CD4-positive, CD25-positive, alpha-beta regulatory T cell (primary cell): ENCODE data around the gene SAT2. TPM values are rescaled to one million over a fixed set of nuclear protein-coding genes. Genes with fewer than 3 reads are reported as not detected.
A peak's percentile ranks its signal among the peaks of the same experiment; 100 is the strongest.

Source experiments
- ATAC-seq, 2 donors: fragments of 150-1000 bp; cut with Tn5 transposase; one replicate each; pipeline ENCODE4 v1.10.0; 2021; ENCODE audit warnings: low read depth in 2 of 2, moderate number of reproducible peaks in 2 of 2, moderate library complexity in 1 of 2
- DNase-seq, 3 donors: peaks; one replicate each; pipeline versions ENCODE4 v3.0.0 to v3.0.0-alpha.2; 2012 to 2022; ENCODE audit warnings: mixed read lengths in 1 of 3
- H3K27ac ChIP-seq: one replicate; pipeline ENCODE4 v1.7.0; 2013; ENCODE audit warnings: mild to moderate bottlenecking, low read length; ENCODE audit not compliant: insufficient read depth, poor library complexity, severe bottlenecking
- H3K27me3 ChIP-seq: one replicate; pipeline ENCODE4 v1.7.0; 2013; ENCODE audit warnings: low read length; ENCODE audit not compliant: control insufficient read depth, insufficient read depth
- H3K36me3 ChIP-seq: one replicate; pipeline ENCODE4 v1.7.0; 2013; ENCODE audit warnings: mild to moderate bottlenecking, low read length, moderate library complexity; ENCODE audit not compliant: control insufficient read depth, insufficient read depth
- H3K4me1 ChIP-seq: 2 replicates; pipeline ENCODE4 v1.7.0; 2013; ENCODE audit warnings: mild to moderate bottlenecking, low read length; ENCODE audit not compliant: insufficient read depth, control insufficient read depth, poor library complexity, severe bottlenecking
- H3K4me3 ChIP-seq: one replicate; pipeline ENCODE4 v1.7.0; 2013; ENCODE audit warnings: low read depth, mild to moderate bottlenecking, low read length, moderate library complexity
- H3K9me3 ChIP-seq, 2 experiments: 1 replicate in 1 of 2; 2 replicates in 1 of 2; pipeline ENCODE4 v1.7.0; 2013; ENCODE audit warnings: low read length in 2 of 2, mild to moderate bottlenecking in 1 of 2, moderate library complexity in 1 of 2; ENCODE audit not compliant: control insufficient read depth in 2 of 2
- H3K27ac Mint-ChIP-seq, 3 donors: one replicate each; pipeline ENCODE4 v1.8.0; 2020 to 2022; ENCODE audit warnings: mild to moderate bottlenecking in 3 of 3, mixed read lengths in 3 of 3, moderate library complexity in 2 of 3
- H3K27me3 Mint-ChIP-seq: one replicate; pipeline ENCODE4 v1.8.0; 2022; ENCODE audit warnings: mild to moderate bottlenecking, mixed read lengths
- H3K36me3 Mint-ChIP-seq: one replicate; pipeline ENCODE4 v1.8.0; 2020; ENCODE audit warnings: mixed read lengths
- H3K4me1 Mint-ChIP-seq, 4 donors: one replicate each; pipeline ENCODE4 v1.8.0; 2020 to 2022; ENCODE audit warnings: mixed read lengths in 4 of 4, mild to moderate bottlenecking in 1 of 4
- H3K4me3 Mint-ChIP-seq, 4 donors: one replicate each; pipeline ENCODE4 v1.8.0; 2020 to 2022; ENCODE audit warnings: mild to moderate bottlenecking in 4 of 4, mixed read lengths in 4 of 4, moderate library complexity in 3 of 4
- H3K9me3 Mint-ChIP-seq, 7 donors: one replicate each; pipeline ENCODE4 v1.8.0; 2020 to 2022; ENCODE audit warnings: mixed read lengths in 7 of 7, mild to moderate bottlenecking in 3 of 7, moderate library complexity in 2 of 7
- polyA plus RNA-seq, 4 donors: library from polyadenylated mRNA; unstranded; fragments of 300-500 nt; fragmentation: Illumina TruSeq; gene quantifications; one replicate each; pipeline ENCODE4 v1.2.3, GENCODE V29; 2021
- total RNA-seq: library from RNA; stranded (reverse); gene quantifications from one replicate; pipeline ENCODE4 v1.2.3, GENCODE V29; 2022

SAT2 gene
- total and polyA plus RNA-seq, 5 donors from 2014 or later: 26.7 to 36.9 (median 32.6) TPM

DNA sequence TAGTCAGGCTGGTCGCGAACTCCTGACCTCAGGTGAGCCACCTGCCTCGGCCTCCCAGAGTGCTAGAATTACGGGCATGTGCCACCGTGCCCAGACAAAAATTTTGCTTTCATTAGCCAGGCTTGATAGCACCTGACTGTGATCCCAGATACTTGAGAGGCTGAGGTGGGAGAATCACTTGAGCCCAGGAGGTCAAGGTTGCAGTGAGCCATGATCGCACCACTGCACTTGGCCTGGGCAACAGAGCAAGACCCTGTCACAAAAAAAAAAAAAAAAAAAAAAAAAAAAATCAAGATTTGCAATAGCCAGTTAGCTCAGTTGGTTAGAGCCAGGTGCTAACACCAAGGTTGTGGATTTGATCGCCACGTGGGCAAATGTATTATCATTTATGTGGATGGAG is 6.8 kb downstream of the SAT2 start:
- Histone ChIP-seq H3K4me3 (no peak overlapping the region), H3K27me3 (no peaks in the 10 kb centered on the region), H3K36me3 (no peaks in the 10 kb centered on the region), H3K4me1 (no peaks in the 10 kb centered on the region), H3K9me3 (no peaks in the 10 kb centered on the region), H3K27ac (no peak overlapping the region)
- Mint-ChIP-seq H3K27me3 (no peaks in the 10 kb centered on the region), H3K36me3 (no peaks in the 10 kb centered on the region), H3K4me3 (no peak overlapping the region), H3K27ac (no peak overlapping the region), H3K9me3 (no peaks in the 10 kb centered on the region), H3K4me1 (no peaks in the 10 kb centered on the region)
- no peak for DNase-seq
- ATAC-seq: no peak

DNA sequence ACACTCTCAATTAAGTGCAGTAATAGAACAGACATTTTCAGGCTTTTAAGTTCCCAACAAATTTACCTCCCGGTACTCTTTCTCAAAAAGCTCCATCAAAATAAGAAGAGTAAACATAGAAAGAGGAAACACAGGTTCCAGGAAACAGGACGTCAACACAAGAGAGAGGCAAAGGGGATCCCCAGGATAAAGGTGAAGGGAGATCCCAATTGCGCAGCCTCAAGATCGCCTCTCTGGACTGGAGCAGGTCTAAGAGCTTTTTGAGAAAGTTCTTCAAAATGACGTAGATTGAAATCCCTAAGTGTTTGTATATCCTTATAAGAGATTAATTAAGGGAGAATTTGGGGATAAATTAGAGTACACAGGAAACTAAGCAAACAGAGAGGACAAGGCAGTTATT is 9.0 kb downstream of the SAT2 start:
- no peaks in the 10 kb centered on the region for H3K9me3 Mint-ChIP-seq
- H3K4me1 Mint-ChIP-seq: peaks cover 3 to 10% (median 5%) of the 10 kb centered on the region in 4 donors
- Histone ChIP-seq H3K4me3 (no peak overlapping the region), H3K36me3 (no peaks in the 10 kb centered on the region), H3K9me3 (no peaks in the 10 kb centered on the region), H3K27ac (no peak overlapping the region), H3K27me3 (no peaks in the 10 kb centered on the region), H3K4me1 (peaks cover 5% of the 10 kb centered on the region)
- H3K36me3 Mint-ChIP-seq: no peaks in the 10 kb centered on the region
- H3K27ac Mint-ChIP-seq: peak overlapping the region in 1 of 3 donors; percentile 26
- no peaks in the 10 kb centered on the region for H3K27me3 Mint-ChIP-seq
- H3K4me3 Mint-ChIP-seq: peak overlapping the region in 1 of 4 donors; percentile 14
- ATAC-seq (no peak), DNase-seq (no peak)

GRCh38 chr17:7615265-7615747 is 12.3 kb downstream of the SAT2 start:
- H3K27ac ChIP-seq: peak overlapping the region; percentile 83
- Mint-ChIP-seq H3K4me1 (peaks cover 14 to 43% (median 34%) of the 10 kb centered on the region in 4 donors), H3K27ac (peak overlapping the region; percentile 96 to 98 (median 97)), H3K9me3 (no peaks in the 10 kb centered on the region), H3K4me3 (peak overlapping the region; percentile 91 to 97 (median 92)), H3K27me3 (no peaks in the 10 kb centered on the region), H3K36me3 (peaks cover 4% of the 10 kb centered on the region)
- peaks cover 29% of the 10 kb centered on the region for H3K4me1 ChIP-seq
- no peaks in the 10 kb centered on the region for H3K9me3 ChIP-seq
- ATAC-seq: peak; percentile 25 to 27
- DNase-seq: no peak
- H3K36me3 ChIP-seq: no peaks in the 10 kb centered on the region
- H3K4me3 ChIP-seq: peak overlapping the region; percentile 79
- H3K27me3 ChIP-seq: no peaks in the 10 kb centered on the region

DNA sequence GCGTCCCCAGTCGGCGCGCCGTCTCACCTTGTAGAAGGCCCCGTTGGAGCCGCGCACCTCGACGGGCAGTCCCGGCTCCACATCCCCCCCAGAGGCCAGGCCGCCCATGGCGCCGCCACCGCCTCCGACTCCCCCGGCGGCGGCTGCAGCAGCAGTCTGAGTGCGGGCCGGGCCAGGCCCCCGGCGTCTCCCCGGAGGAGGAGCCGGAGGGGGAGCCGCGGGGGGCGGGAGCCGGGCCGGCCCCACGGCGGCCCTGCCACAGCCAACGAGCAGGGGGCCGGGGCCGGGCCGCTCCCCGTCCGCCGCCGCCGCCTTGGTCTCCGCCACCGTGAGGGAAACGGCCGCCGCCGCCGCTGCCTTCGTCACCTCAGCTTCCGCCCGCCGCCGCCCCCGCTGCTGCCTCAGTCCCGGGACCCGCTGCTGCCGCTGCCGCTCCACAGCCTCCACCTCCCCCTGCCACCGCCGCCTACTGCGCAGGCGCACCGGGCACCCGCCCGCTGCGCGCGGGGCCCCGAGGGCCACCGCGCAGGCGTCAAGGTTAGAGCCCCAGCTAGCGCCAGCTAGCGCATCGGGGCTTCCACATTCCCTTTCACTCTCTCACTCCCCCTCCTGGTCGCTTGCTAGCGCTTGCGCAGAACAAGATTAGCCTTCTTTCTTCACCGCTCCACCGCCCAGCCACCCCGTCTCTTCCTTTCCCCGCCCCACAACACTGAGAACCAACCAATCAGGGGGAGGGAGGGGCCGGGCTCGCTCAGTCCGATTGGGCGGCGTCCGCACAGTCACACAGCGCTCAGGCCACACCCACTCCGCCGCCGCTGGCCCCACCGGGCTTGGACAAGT is 13.0 kb downstream of the SAT2 start, which contains the start of gene FXR2:
TSS of gene FXR2 (minus strand) at position 473 of the 840 bp plus-strand sequence. CDS start at position 108, 365 bp downstream.
- peak within 1 kb of the TSS; percentile 91 to 97 (median 93) for H3K4me3 Mint-ChIP-seq
- H3K27ac Mint-ChIP-seq: peak within 1 kb of the TSS; percentile 96 to 98 (median 97)
- Histone ChIP-seq H3K9me3 (no peaks in the 10 kb centered on the region), H3K36me3 (no peaks in the 10 kb centered on the region), H3K27me3 (no peaks in the 10 kb centered on the region), H3K4me3 (peak within 1 kb of the TSS; percentile 87), H3K4me1 (peaks cover 29% of the 10 kb centered on the region), H3K27ac (peak within 1 kb of the TSS; percentile 83)
- H3K9me3 Mint-ChIP-seq: no peaks in the 10 kb centered on the region
- peaks cover 4% of the 10 kb centered on the region for H3K36me3 Mint-ChIP-seq
- DNase-seq: peak; percentile 99 to 100 (median 99)
- H3K27me3 Mint-ChIP-seq: no peaks in the 10 kb centered on the region
- peaks cover 16 to 47% (median 36%) of the 10 kb centered on the region in 4 donors for H3K4me1 Mint-ChIP-seq
- ATAC-seq: peak; percentile 92 to 94

DNA sequence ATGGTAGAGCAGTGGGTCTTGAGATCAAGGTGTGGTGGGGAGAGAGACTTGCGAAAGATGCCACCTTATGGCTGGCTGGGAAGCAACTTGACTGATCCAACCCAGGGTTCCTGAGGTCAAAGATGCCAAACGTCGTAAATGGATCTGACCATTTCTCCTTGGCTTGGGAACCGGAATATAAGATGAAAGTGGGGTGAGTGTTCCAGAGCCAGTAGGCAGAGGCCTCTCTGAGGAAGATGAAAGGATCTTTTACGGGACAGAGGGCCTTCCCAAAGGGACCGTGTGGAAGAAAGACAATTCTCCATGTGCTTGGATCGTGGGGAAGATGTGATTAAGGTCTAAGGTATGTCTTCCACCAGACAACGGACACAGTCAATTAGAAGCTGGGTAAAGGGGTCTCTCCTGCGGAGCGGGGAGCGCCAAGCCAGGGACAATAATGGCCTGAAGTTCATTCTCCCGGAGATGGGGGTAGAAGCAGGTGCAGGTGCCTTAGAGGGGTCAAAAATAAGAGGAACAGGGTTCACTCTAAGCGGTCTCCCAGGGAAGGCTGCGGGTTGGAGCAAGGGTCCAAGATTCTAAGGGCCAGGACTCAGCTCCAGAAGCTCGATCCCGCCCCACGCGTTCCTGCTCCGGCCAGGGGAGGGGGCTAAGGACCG is 13.7 kb downstream of the SAT2 start:
- no peaks in the 10 kb centered on the region for H3K27me3 ChIP-seq
- peaks cover 29% of the 10 kb centered on the region for H3K4me1 ChIP-seq
- Mint-ChIP-seq H3K4me1 (peaks cover 21 to 54% (median 41%) of the 10 kb centered on the region in 4 donors), H3K27ac (peak overlapping the region; percentile 82 to 96 (median 86)), H3K27me3 (no peaks in the 10 kb centered on the region), H3K9me3 (no peaks in the 10 kb centered on the region), H3K36me3 (peaks cover 7% of the 10 kb centered on the region), H3K4me3 (peak overlapping the region; percentile 84 to 94 (median 92))
- ATAC-seq (no peak), DNase-seq (peak in 1 of 3 donors; percentile 28)
- H3K4me3 ChIP-seq: peak overlapping the region; percentile 87
- H3K36me3 ChIP-seq: no peaks in the 10 kb centered on the region
- peak overlapping the region; percentile 73 for H3K27ac ChIP-seq
- H3K9me3 ChIP-seq: no peaks in the 10 kb centered on the region

DNA sequence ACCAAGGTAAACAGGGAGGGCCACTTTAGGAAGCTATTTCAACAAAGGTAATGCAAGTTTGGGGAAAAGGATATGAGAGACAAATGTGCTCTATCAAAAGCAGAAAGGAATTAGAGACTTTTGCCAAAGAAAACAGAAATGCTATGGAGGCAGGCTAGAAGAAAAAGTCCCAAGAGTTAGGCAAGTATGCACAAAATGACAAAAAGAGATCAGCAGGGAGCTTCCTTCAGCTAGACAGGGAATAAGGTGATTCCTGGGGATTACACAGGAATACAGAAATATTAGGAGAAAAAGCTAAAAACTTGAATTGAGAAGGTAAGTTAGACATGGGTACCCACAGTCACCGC is 15.4 kb downstream of the SAT2 start:
- Mint-ChIP-seq H3K27me3 (no peaks in the 10 kb centered on the region), H3K4me3 (peak overlapping the region; percentile 84 to 94 (median 92)), H3K9me3 (no peaks in the 10 kb centered on the region), H3K27ac (peak overlapping the region in 2 of 3 donors; percentile 45 to 57), H3K4me1 (peaks cover 21 to 59% (median 41%) of the 10 kb centered on the region in 4 donors), H3K36me3 (peaks cover 7% of the 10 kb centered on the region)
- DNase-seq: no peak
- ATAC-seq: no peak
- Histone ChIP-seq H3K27me3 (no peaks in the 10 kb centered on the region), H3K9me3 (no peaks in the 10 kb centered on the region), H3K36me3 (no peaks in the 10 kb centered on the region), H3K27ac (no peak overlapping the region), H3K4me1 (peaks cover 29% of the 10 kb centered on the region), H3K4me3 (peak overlapping the region; percentile 38)

GRCh38 chr17:7611635-7612293 is 15.9 kb downstream of the SAT2 start:
- Histone ChIP-seq H3K27ac (no peak overlapping the region), H3K36me3 (no peaks in the 10 kb centered on the region), H3K4me1 (peaks cover 29% of the 10 kb centered on the region), H3K9me3 (no peaks in the 10 kb centered on the region), H3K27me3 (no peaks in the 10 kb centered on the region), H3K4me3 (peak overlapping the region; percentile 14)
- DNase-seq: no peak
- H3K27me3 Mint-ChIP-seq: no peaks in the 10 kb centered on the region
- no peaks in the 10 kb centered on the region for H3K9me3 Mint-ChIP-seq
- H3K4me3 Mint-ChIP-seq: peak overlapping the region; percentile 69 to 93 (median 88)
- H3K36me3 Mint-ChIP-seq: peaks cover 7% of the 10 kb centered on the region
- H3K27ac Mint-ChIP-seq: peak overlapping the region in 1 of 3 donors; percentile 45
- ATAC-seq: no peak
- peaks cover 21 to 59% (median 41%) of the 10 kb centered on the region in 4 donors for H3K4me1 Mint-ChIP-seq
